Activated CD8-positive, alpha-beta T cell treated with anti-CD3 and anti-CD28 coated beads for 36 hours (primary cell): ENCODE data around the gene POLR3K. TPM values are rescaled to one million over a fixed set of nuclear protein-coding genes. Genes with fewer than 3 reads are reported as not detected.
A peak's percentile ranks its signal among the peaks of the same experiment; 100 is the strongest.
"Not testable (repeated sequence)": the region's sequence is repeated elsewhere in the genome, so short reads cannot be mapped to it uniquely, and the experiment has no call there.

ENCODE experiments used
- ATAC-seq: fragments of 200-7000 bp; cut with Tn5 transposase; one replicate; pipeline ENCODE4 v1.10.0; 2021; ENCODE audit warnings: mild to moderate bottlenecking, moderate library complexity
- CTCF ChIA-PET: fragments of 350-600 bp; sonication (Branson Sonifier 250); formaldehyde crosslinking; loops from one replicate; lab custom pipeline; 2021; ENCODE audit warnings: antibody characterized with exemption; lab: Charles Lee
- POLR2A ChIA-PET: fragments of 350-600 bp; sonication (Branson Sonifier 250); formaldehyde crosslinking; loops from one replicate; lab custom pipeline; 2021; ENCODE audit warnings: antibody characterized with exemption; lab: Charles Lee
- DNase-seq: peaks from one replicate; pipeline ENCODE4 v3.0.0-alpha.2; 2020
- H3K27ac Mint-ChIP-seq: one replicate; pipeline ENCODE4 v1.8.0; 2021; ENCODE audit warnings: mild to moderate bottlenecking, mixed read lengths
- H3K27me3 Mint-ChIP-seq: one replicate; pipeline ENCODE4 v1.8.0; 2021; ENCODE audit warnings: mixed read lengths
- H3K36me3 Mint-ChIP-seq: one replicate; pipeline ENCODE4 v1.8.0; 2021; ENCODE audit warnings: low read depth, mixed read lengths
- H3K4me1 Mint-ChIP-seq: one replicate; pipeline ENCODE4 v1.8.0; 2021; ENCODE audit warnings: low read depth, mixed read lengths
- H3K4me3 Mint-ChIP-seq: one replicate; pipeline ENCODE4 v1.8.0; 2021; ENCODE audit warnings: mild to moderate bottlenecking, moderate library complexity, mixed read lengths
- H3K9me3 Mint-ChIP-seq: one replicate; pipeline ENCODE4 v1.8.0; 2021; ENCODE audit warnings: mixed read lengths
- CTCF ChIP-seq: fragments of 200-600 bp; IDR thresholded peaks from one replicate; pipeline ENCODE4 v1.8.0; 2022; ENCODE audit warnings: antibody characterized with exemption, mild to moderate bottlenecking
- intact Hi-C: fragments of 100-400 bp; cut with micrococcal nuclease; formaldehyde crosslinking; loops from one replicate; pipeline ENCODE4 v1.10.0; 2022
- microRNA-seq: library from miRNA; unstranded; fragments of <30 nt; microRNA quantifications from one replicate; pipeline ENCODE4 v1.2.0, GENCODE V29; 2022; ENCODE audit warnings: borderline microRNAs expressed, borderline replicate concordance
- total RNA-seq, 2 experiments: library from RNA; stranded (reverse); gene quantifications; one replicate each; pipeline ENCODE4 v1.2.3, GENCODE V29; 2021

POLR3K gene
- total RNA-seq, 2 experiments from 2014 or later, result 51.3 to 52.6 TPM

- DNase-seq (peak; percentile 99), ATAC-seq (peak; percentile 62)
- H3K27me3 Mint-ChIP-seq, POLR2A ChIA-PET, H3K27ac Mint-ChIP-seq, H3K36me3 Mint-ChIP-seq, H3K4me3 Mint-ChIP-seq, H3K9me3 Mint-ChIP-seq, intact Hi-C loops, H3K4me1 Mint-ChIP-seq: not testable (repeated sequence)
- CTCF ChIA-PET, result interaction anchor here (1.6 kb wide), 1 partner anchor 86 kb away, joined by 3 read pairs; no protein-coding TSS in a partner anchor
- TF ChIP-seq CTCF, result peak; percentile 88
Measured at GRCh38 chr16:10772-11171, 42.6 kb downstream of the POLR3K start.

GRCh38 chr16:9903-10665 is 43.3 kb downstream of the POLR3K start:
- H3K4me3 Mint-ChIP-seq, result peak overlapping the region; percentile 59

More at GRCh38 chr16:9903-10665, 43.3 kb downstream of the POLR3K start:
- no peaks in the 10 kb centered on the region for H3K27me3 Mint-ChIP-seq
- intact Hi-C loops, result no loop called here
- POLR2A ChIA-PET, result no interaction called here
- no peaks in the 10 kb centered on the region for H3K4me1 Mint-ChIP-seq
- CTCF ChIA-PET, result interaction anchor here (1.6 kb wide), 1 partner anchor 86 kb away, joined by 3 read pairs; no protein-coding TSS in a partner anchor
- peak; percentile 30 for DNase-seq
- peak; percentile 90 for ATAC-seq
- H3K9me3 Mint-ChIP-seq, result peaks cover 4% of the 10 kb centered on the region
- H3K27ac Mint-ChIP-seq, result no peak overlapping the region
- no peaks in the 10 kb centered on the region for H3K36me3 Mint-ChIP-seq
- no peak for TF ChIP-seq CTCF

Small RNA genes within 50 kb of the gene (microRNA-seq; reads per million reads assigned to microRNA genes)
- not detected for gene MIR6859-4

Other genes with a start within 250 kb of the POLR3K start
- 10 to 100 TPM; 39.4 to 39.7 TPM for gene SNRNP25, start 220 bp upstream of the POLR3K start, total RNA-seq
- gene RHBDF1, start 19.0 kb upstream of the POLR3K start, total RNA-seq, result under 1 TPM in 1 of 2 experiments, not detected in 1; 0.61 TPM
- 10 to 100 TPM; 51.7 to 54.2 TPM for gene MPG, start 24.6 kb upstream of the POLR3K start, total RNA-seq
- gene NPRL3, start 85.1 kb upstream of the POLR3K start, total RNA-seq, result 10 to 100 TPM; 40.7 to 40.9 TPM
- not detected for gene HBZ, start 99.0 kb upstream of the POLR3K start, total RNA-seq
- not detected for gene HBM, start 112.4 kb upstream of the POLR3K start, total RNA-seq
- not detected for gene HBA2, start 119.3 kb upstream of the POLR3K start, total RNA-seq
- not detected for gene HBA1, start 123.1 kb upstream of the POLR3K start, total RNA-seq
- 1 to 10 TPM; 2.2 to 3.2 TPM for gene HBQ1, start 126.9 kb upstream of the POLR3K start, total RNA-seq
- gene LUC7L, start 175.8 kb upstream of the POLR3K start, total RNA-seq, result 10 to 100 TPM; 68.0 to 72.8 TPM
- gene FAM234A, start 181.2 kb upstream of the POLR3K start, total RNA-seq, result 10 to 100 TPM; 18.3 to 21.5 TPM
- gene RGS11, start 222.3 kb upstream of the POLR3K start, total RNA-seq, result not detected
- not detected for gene ARHGDIG, start 227.0 kb upstream of the POLR3K start, total RNA-seq
- gene PDIA2, start 229.6 kb upstream of the POLR3K start, total RNA-seq, result not detected